Ishikawa (cell line): Measurements from ENCODE around the gene ZNF628.

ENCODE experiments used
- CEBPB ChIP-seq: IDR thresholded peaks from 2 replicates; pipeline ENCODE4 v1.6.1; 2012
- CREB1 ChIP-seq: IDR thresholded peaks from 2 replicates; pipeline ENCODE4 v1.6.1; 2012; ENCODE audit warnings: low read depth
- EGR1 ChIP-seq: IDR thresholded peaks from 2 replicates; pipeline ENCODE4 v1.6.1; 2012
- EP300 ChIP-seq: IDR thresholded peaks from 2 replicates; pipeline ENCODE4 v1.6.1; 2012; ENCODE audit warnings: borderline replicate concordance
- FOXM1 ChIP-seq: IDR thresholded peaks from 2 replicates; pipeline ENCODE4 v1.6.1; 2012; ENCODE audit warnings: low read depth, borderline replicate concordance
- NFIC ChIP-seq: IDR thresholded peaks from 2 replicates; pipeline ENCODE4 v1.6.1; 2012
- RAD21 ChIP-seq: IDR thresholded peaks from 2 replicates; pipeline ENCODE4 v1.6.1; 2012; ENCODE audit warnings: low read depth
- REST ChIP-seq: IDR thresholded peaks from 2 replicates; pipeline ENCODE4 v1.6.1; 2012; ENCODE audit warnings: low read depth, mild to moderate bottlenecking
- TAF1 ChIP-seq: IDR thresholded peaks from 2 replicates; pipeline ENCODE4 v1.6.1; 2012; ENCODE audit warnings: low read depth, mild to moderate bottlenecking
- TCF12 ChIP-seq: IDR thresholded peaks from 2 replicates; pipeline ENCODE4 v1.6.1; 2012; ENCODE audit warnings: low read depth
- TEAD4 ChIP-seq: IDR thresholded peaks from 2 replicates; pipeline ENCODE4 v1.6.1; 2012
- USF1 ChIP-seq: IDR thresholded peaks from 2 replicates; pipeline ENCODE4 v1.6.1; 2012
- YY1 ChIP-seq: IDR thresholded peaks from 2 replicates; pipeline ENCODE4 v1.6.1; 2012; ENCODE audit warnings: low read depth
- ZBTB7A ChIP-seq: IDR thresholded peaks from 2 replicates; pipeline ENCODE4 v1.6.1; 2012; ENCODE audit warnings: low read depth
- TF ChIP-seq, protein P1 (sequence below): IDR thresholded peaks from 2 replicates; pipeline ENCODE4 v1.6.1; 2012

The ZNF628 gene

GRCh38 chr19:55435020-55435419, 41.4 kb upstream of the ZNF628 start:
- TF ChIP-seq, protein P1, sequence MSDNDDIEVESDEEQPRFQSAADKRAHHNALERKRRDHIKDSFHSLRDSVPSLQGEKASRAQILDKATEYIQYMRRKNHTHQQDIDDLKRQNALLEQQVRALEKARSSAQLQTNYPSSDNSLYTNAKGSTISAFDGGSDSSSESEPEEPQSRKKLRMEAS, result no peak
- TF ChIP-seq USF1, result no peak
- TF ChIP-seq ZBTB7A, result no peak
- TF ChIP-seq YY1, result no peak
- no peak for TF ChIP-seq TEAD4
- TF ChIP-seq FOXM1, result no peak
- no peak for TF ChIP-seq RAD21
- TF ChIP-seq TCF12, result no peak

DNA sequence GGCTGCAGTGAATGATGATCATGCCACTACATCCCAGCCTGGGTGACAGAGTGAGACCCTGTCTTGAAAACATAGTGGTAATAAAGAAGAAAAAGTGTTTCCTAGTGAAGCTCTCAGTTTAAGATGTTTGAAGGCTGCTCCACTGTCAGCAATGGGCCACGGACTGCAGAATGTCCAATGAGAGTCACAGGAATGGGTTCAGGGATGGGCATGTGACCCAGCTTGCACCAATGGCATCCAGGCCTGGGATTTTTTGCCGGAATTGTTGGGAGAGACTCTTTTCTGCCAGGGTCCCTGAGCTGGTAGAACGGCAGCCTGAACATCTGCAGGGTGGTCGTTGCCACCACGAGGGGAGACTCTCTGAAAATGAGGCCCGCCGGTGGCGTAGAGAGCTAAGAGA, 39.6 kb upstream of the ZNF628 start:
- TF ChIP-seq USF1 (peak; percentile 48; the same call in 1 of the 2 replicates), TEAD4 (no peak)

- TF ChIP-seq REST (peak; percentile 98), FOXM1 (no peak), EGR1 (no peak)
- TF ChIP-seq, protein P1, result peak; percentile 55; the same call in 1 of the 2 replicates
Measured at GRCh38 chr19:55437410-55437809, 39.0 kb upstream of the ZNF628 start.

- no peak for TF ChIP-seq RAD21
- TF ChIP-seq TEAD4, result no peak
- no peak for TF ChIP-seq REST
- no peak for TF ChIP-seq CREB1
- TF ChIP-seq TCF12, result no peak
- TF ChIP-seq TAF1, result no peak
- no peak for TF ChIP-seq CEBPB
- no peak for TF ChIP-seq EP300
- TF ChIP-seq ZBTB7A, result no peak
Measured at GRCh38 chr19:55439052-55439451, 37.4 kb upstream of the ZNF628 start.

DNA sequence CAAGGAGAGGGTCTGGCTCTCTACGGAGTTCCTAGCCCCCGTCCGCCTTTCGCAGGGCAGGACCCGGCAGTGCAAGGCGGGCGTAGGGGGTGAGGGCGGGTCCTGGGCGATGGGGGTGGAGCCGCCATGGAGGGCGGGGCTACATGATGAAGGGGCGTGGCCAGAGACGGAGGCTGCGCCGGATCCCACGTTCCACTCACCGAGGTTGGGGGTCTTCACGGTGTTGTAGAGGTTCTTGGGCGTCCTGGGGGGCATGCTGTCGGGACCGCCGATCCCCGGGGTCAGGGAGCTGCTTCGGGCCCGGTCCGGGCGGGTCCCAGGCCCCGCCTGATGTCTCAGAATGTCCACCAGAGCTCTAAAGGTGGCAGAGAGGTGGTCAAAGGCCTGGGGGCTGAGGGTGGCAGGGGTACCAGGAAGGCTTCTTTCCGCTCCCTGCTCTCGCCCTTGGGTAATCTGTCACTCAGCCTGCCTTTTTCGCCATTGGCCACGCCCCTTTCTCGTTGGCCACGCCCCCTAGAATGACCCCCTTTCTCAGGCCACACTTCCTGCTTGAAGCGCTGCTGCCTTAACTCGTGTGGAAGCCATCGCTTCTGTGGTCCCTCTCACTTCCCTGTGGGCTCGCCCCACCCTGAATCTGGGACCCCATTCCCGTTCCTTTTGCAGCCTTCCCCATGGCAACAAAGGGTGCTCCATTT, 35.9 kb upstream of the ZNF628 start:
- TF ChIP-seq FOXM1, result no peak
- no peak for TF ChIP-seq YY1
- TF ChIP-seq NFIC, result no peak
- TF ChIP-seq TAF1, result no peak
- TF ChIP-seq, protein P1, result no peak
- TF ChIP-seq EP300, result no peak
- no peak for TF ChIP-seq CEBPB
- TF ChIP-seq RAD21, result no peak
- no peak for TF ChIP-seq CREB1
- no peak for TF ChIP-seq REST
